B cell (primary cell): ENCODE results near the gene PLA2G6. TPM values are rescaled to one million over a fixed set of nuclear protein-coding genes. Genes with fewer than 3 reads are reported as not detected.

Experiments
- ATAC-seq: fragments of 200-7000 bp; cut with Tn5 transposase; one replicate; pipeline ENCODE4 v1.10.0; 2021; ENCODE audit warnings: low read depth, mild to moderate bottlenecking, moderate number of reproducible peaks, moderate library complexity
- CTCF ChIA-PET: fragments of 350-600 bp; sonication (Branson Sonifier 250); formaldehyde crosslinking; loops from one replicate; lab custom pipeline; 2021; ENCODE audit warnings: antibody characterized with exemption, inconsistent platforms; lab: Charles Lee
- POLR2A ChIA-PET: fragments of 350-600 bp; sonication (Branson Sonifier 250); formaldehyde crosslinking; loops from one replicate; lab custom pipeline; 2021; ENCODE audit warnings: antibody characterized with exemption; lab: Charles Lee
- DNase-seq: peaks from one replicate; pipeline ENCODE4 v3.0.0; 2013
- H2AFZ ChIP-seq: 2 replicates; pipeline ENCODE4 v1.6.1; 2012; ENCODE audit warnings: mild to moderate bottlenecking, low read depth, low read length; ENCODE audit not compliant: insufficient read depth, poor library complexity, severe bottlenecking
- H3K27ac ChIP-seq, 2 donors: 1 replicate in 1 of 2; 2 replicates in 1 of 2; pipeline ENCODE4 v1.5.1; 2012 to 2013; ENCODE audit warnings: low read length in 2 of 2, mild to moderate bottlenecking in 2 of 2, moderate library complexity in 1 of 2
- H3K27me3 ChIP-seq, 4 experiments: fragments of 200-600 bp in 1 of 4; sonication (generic) in 1 of 4; replicated peaks in 1 of 4; 1 replicate in 2 of 4; 2 replicates in 2 of 4; pipeline versions ENCODE4 v1.6.1 to v1.7.0; 2013 to 2016; ENCODE audit warnings: low read length in 3 of 4, mild to moderate bottlenecking in 2 of 4, mixed read lengths in 1 of 4, moderate library complexity in 1 of 4; ENCODE audit not compliant: insufficient read depth in 4 of 4, control insufficient read depth in 3 of 4; ENCODE audit errors: control extremely low read depth in 1 of 4
- H3K36me3 ChIP-seq, 2 experiments: replicated peaks in 1 of 2; 1 replicate in 1 of 2; 2 replicates in 1 of 2; pipeline versions ENCODE4 v1.6.1 to v1.7.1; 2013; ENCODE audit warnings: low read length in 1 of 2; ENCODE audit not compliant: insufficient read depth in 2 of 2, control insufficient read depth in 1 of 2; ENCODE audit errors: control extremely low read depth in 1 of 2, extremely low read depth in 1 of 2
- H3K4me1 ChIP-seq, 2 donors: fragments of 200-600 bp in 1 of 2; sonication (generic) in 1 of 2; 1 replicate in 1 of 2; 2 replicates in 1 of 2; pipeline versions ENCODE4 v1.5.1 to v1.6.1; 2013 to 2017; ENCODE audit warnings: low read length in 2 of 2; ENCODE audit not compliant: control insufficient read depth in 2 of 2, insufficient read depth in 2 of 2
- H3K4me2 ChIP-seq: replicated peaks from 2 replicates; pipeline ENCODE3; 2012; ENCODE audit warnings: mild to moderate bottlenecking, low read depth, low read length; ENCODE audit not compliant: poor library complexity, severe bottlenecking
- H3K4me3 ChIP-seq, 5 experiments: fragments of 200-600 bp in 1 of 5; sonication (generic) in 1 of 5; 1 replicate in 3 of 5; 2 replicates in 2 of 5; pipeline versions ENCODE4 v1.5.1 to v1.7.0; 2011 to 2016; ENCODE audit warnings: low read length in 4 of 5, mild to moderate bottlenecking in 4 of 5, low read depth in 2 of 5, control low read depth in 1 of 5, moderate library complexity in 1 of 5; ENCODE audit not compliant: insufficient read depth in 1 of 5; ENCODE audit errors: control extremely low read depth in 1 of 5, extremely low read depth in 1 of 5
- H3K79me2 ChIP-seq: fragments of 200-600 bp; sonication (generic); one replicate; pipeline ENCODE4 v1.6.0; 2016; ENCODE audit warnings: low read length; ENCODE audit not compliant: control insufficient read depth, insufficient read depth
- H3K9ac ChIP-seq: fragments of 200-600 bp; sonication (generic); 2 replicates; pipeline ENCODE4 v1.6.1; 2017; ENCODE audit warnings: mild to moderate bottlenecking, low read length, moderate library complexity
- H3K9me3 ChIP-seq, 3 donors: one replicate each; pipeline versions ENCODE4 v1.6.1 to v1.7.1; 2013; ENCODE audit warnings: low read length in 2 of 3; ENCODE audit not compliant: control insufficient read depth in 2 of 3, insufficient read depth in 1 of 3; ENCODE audit errors: control extremely low read depth in 1 of 3
- H4K20me1 ChIP-seq: 2 replicates; pipeline ENCODE4 v1.6.0; 2012; ENCODE audit warnings: mild to moderate bottlenecking, low read length; ENCODE audit not compliant: insufficient read depth, control insufficient read depth, poor library complexity, severe bottlenecking
- H3K27ac Mint-ChIP-seq: one replicate; pipeline ENCODE4 v1.8.0; 2021; ENCODE audit warnings: mixed read lengths
- H3K27me3 Mint-ChIP-seq: one replicate; pipeline ENCODE4 v1.8.0; 2021; ENCODE audit warnings: mixed read lengths
- H3K4me1 Mint-ChIP-seq: one replicate; pipeline ENCODE4 v1.8.0; 2021; ENCODE audit warnings: mixed read lengths
- H3K4me3 Mint-ChIP-seq: one replicate; pipeline ENCODE4 v1.8.0; 2021; ENCODE audit warnings: mixed read lengths
- H3K9me3 Mint-ChIP-seq: one replicate; pipeline ENCODE4 v1.8.0; 2022; ENCODE audit warnings: mixed read lengths; ENCODE audit not compliant: insufficient read depth
- CTCF ChIP-seq: fragments of 200-600 bp; IDR thresholded peaks from one replicate; pipeline ENCODE4 v1.8.0; 2022; ENCODE audit warnings: antibody characterized with exemption, mild to moderate bottlenecking
- EZH2 ChIP-seq: IDR thresholded peaks from 2 replicates; pipeline ENCODE4 v1.6.1; 2012; ENCODE audit warnings: borderline replicate concordance, low read depth, mild to moderate bottlenecking, moderate library complexity, low read length; ENCODE audit not compliant: insufficient read depth, poor library complexity, severe bottlenecking
- WGBS: methylation state at CpG from one replicate; pipeline ENCODE4 v1.1.5; 2013; ENCODE audit warnings: missing lambda C conversion rate; ENCODE audit not compliant: insufficient coverage; 5-methylcytosine and 5-hydroxymethylcytosine counted together
- intact Hi-C: fragments of 100-400 bp; cut with micrococcal nuclease; formaldehyde crosslinking; loops from one replicate; pipeline ENCODE4 v1.10.0; 2022
- polyA plus RNA-seq: library from polyadenylated mRNA; depleted of rRNA; stranded (reverse); fragments of >200 nt; gene quantifications from 2 replicates; pipeline ENCODE4 v1.2.3, GENCODE V29; 2012
- total RNA-seq, 2 donors: library from RNA; stranded (reverse); fragments of 120-200 nt in 1 of 2; gene quantifications; 1 replicate in 1 of 2; 2 replicates in 1 of 2; pipeline versions ENCODE4 v1.2.3 to v1.2.4, GENCODE V29; 2013 to 2022

PLA2G6 gene
- total and polyA plus RNA-seq, 2 donors (not counting 1 experiment from before 2014, with no cell fraction given): 125 to 148 TPM

- no peak overlapping the region for H3K4me2 ChIP-seq
- no peaks in the 10 kb centered on the region for H3K79me2 ChIP-seq
- intact Hi-C loops: no loop called here
- CTCF ChIA-PET: interaction anchor here (0.7 kb wide), 1 partner anchor 140 kb away, joined by 3 read pairs; no protein-coding TSS in a partner anchor
- H3K27ac Mint-ChIP-seq: no peak overlapping the region
- no peaks in the 10 kb centered on the region for H3K36me3 ChIP-seq
- H3K9ac ChIP-seq: no peak overlapping the region
- peaks cover 19% of the 10 kb centered on the region for H3K4me1 Mint-ChIP-seq
- ATAC-seq (no peak), DNase-seq (no peak)
- H3K9me3 Mint-ChIP-seq: no peaks in the 10 kb centered on the region
- no peak overlapping the region for H3K4me3 ChIP-seq
- no peaks in the 10 kb centered on the region for H3K27me3 ChIP-seq
- no peak for TF ChIP-seq EZH2
- no peak for TF ChIP-seq CTCF
- H3K4me3 Mint-ChIP-seq: no peak overlapping the region
- WGBS: 93% methylated on average over 4 of the region's 7 CpGs
- no peaks in the 10 kb centered on the region for H4K20me1 ChIP-seq
- POLR2A ChIA-PET: interaction anchor here (0.6 kb wide), 1 partner anchor 191 kb away, joined by 5 read pairs; no protein-coding TSS in a partner anchor
- H3K9me3 ChIP-seq: peaks cover 0 to 11% (median 0%) of the 10 kb centered on the region in 3 donors
- no peak overlapping the region for H3K27ac ChIP-seq
- H3K27me3 Mint-ChIP-seq: no peaks in the 10 kb centered on the region
- peaks cover 5 to 18% of the 10 kb centered on the region in 2 donors for H3K4me1 ChIP-seq
- H2AFZ ChIP-seq: no peak overlapping the region
Measured at GRCh38 chr22:38211556-38211955, 29.9 kb upstream of the PLA2G6 start.

- Histone ChIP-seq H4K20me1 (peaks cover 3% of the 10 kb centered on the region), H3K4me2 (no peak overlapping the region), H3K27me3 (no peaks in the 10 kb centered on the region), H3K27ac (no peak overlapping the region), H3K4me3 (no peak overlapping the region), H3K9ac (no peak overlapping the region), H3K36me3 (no peaks in the 10 kb centered on the region), H3K79me2 (no peaks in the 10 kb centered on the region), H3K9me3 (peaks cover 0 to 5% (median 0%) of the 10 kb centered on the region in 3 donors), H2AFZ (no peak overlapping the region), H3K4me1 (peaks cover 16 to 22% of the 10 kb centered on the region in 2 donors)
- TF ChIP-seq EZH2: no peak
- TF ChIP-seq CTCF: no peak
- Mint-ChIP-seq H3K27me3 (no peaks in the 10 kb centered on the region), H3K4me1 (peaks cover 23% of the 10 kb centered on the region), H3K9me3 (no peaks in the 10 kb centered on the region), H3K27ac (no peak overlapping the region), H3K4me3 (no peak overlapping the region)
- no peak for ATAC-seq
- intact Hi-C loops: no loop called here
- POLR2A ChIA-PET: no interaction called here
- CTCF ChIA-PET: no interaction called here
- 48% methylated on average over 5 of the region's 6 CpGs for WGBS
- DNase-seq: no peak
Measured at GRCh38 chr22:38208551-38208968, 26.9 kb upstream of the PLA2G6 start.
